Purkinje cell (primary cell): ENCODE measurements around the gene PDC. TPM values are rescaled to one million over a fixed set of nuclear protein-coding genes. Genes with fewer than 3 reads are reported as not detected.

Experiments used
- polyA plus RNA-seq: library from polyadenylated mRNA; unstranded; fragments of >200 nt; fragmentation: Nextera tagmentation; gene quantifications from 2 replicates; pipeline ENCODE4 v1.2.1, GENCODE V29; 2014

PDC gene
- 0.83 TPM in 1 of 2 replicates, not detected in the other for polyA plus RNA-seq

DNA sequence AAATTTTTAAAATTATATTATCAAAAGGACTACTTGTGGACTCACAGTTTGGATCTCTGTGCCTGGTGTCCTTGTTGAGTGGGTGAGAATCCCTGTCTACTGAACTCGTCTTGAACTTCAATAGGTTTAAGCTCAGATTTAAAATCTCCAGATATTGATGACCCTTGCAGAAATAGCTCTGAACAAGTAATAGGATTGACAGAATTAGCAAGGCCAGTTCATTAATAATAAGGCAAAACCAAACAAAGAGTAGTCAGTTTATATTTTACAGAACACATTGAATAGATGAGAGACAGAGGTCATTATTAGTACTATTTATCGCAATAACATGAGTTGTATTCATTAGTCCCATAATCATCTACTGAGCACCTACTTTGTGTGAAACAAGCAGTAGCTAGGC lies at the start of gene PDC:
Gene PDC, minus strand, starts transcription at position 101 of the 400 bp plus-strand sequence. CDS start 11,655 bp downstream, outside the sequence.

Other genes starting within 250 kb of the PDC start
- gene PRG4, start 164.8 kb downstream of the PDC start, polyA plus RNA-seq = 0.08 TPM in 1 of 2 replicates, not detected in the other
- gene TPR, start 85.9 kb downstream of the PDC start, polyA plus RNA-seq = 41.7 and 57.6 TPM in 2 replicates
- 13.5 and 20.6 TPM in 2 replicates for gene ODR4, start 85.3 kb downstream of the PDC start, polyA plus RNA-seq
- gene PTGS2, start 219.3 kb upstream of the PDC start, polyA plus RNA-seq = 0.13 TPM in 1 of 2 replicates, not detected in the other